ENCODE results near the gene CDH13.

Gene CDH13

DNA sequence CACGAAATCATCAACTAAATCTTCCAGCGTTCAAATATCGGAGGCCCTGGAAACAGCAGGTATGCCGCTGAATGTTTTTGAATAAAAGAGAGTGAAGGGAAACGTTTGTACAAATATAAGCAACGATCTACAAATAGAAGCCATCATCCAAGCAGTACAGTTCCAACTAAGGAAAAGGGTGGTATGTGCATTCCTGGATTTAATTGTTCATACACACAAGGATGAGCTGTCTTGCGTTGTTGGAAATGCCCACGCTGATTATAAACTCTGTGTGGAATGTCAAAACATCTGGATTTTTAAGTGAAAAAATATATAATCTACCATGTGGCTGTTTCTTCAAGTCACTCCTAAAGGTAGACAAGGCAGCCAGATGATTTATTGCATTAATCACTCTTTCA is 989.2 kb downstream of the CDH13 start (continued):
- TF ChIP-seq ZNF274 (IDR thresholded peaks at IDR 0.05; ENCODE audit: low read length) (no peak), ZNF274 (tag by site-specific recombination; IDR thresholded peaks at IDR 0.05; ENCODE audit: borderline replicate concordance) (no peak), ZNF529 (tag by site-specific recombination; IDR thresholded peaks at IDR 0.05; ENCODE audit: insufficient replicate concordance) (no peak)
- TF ChIP-seq, protein P1, sequence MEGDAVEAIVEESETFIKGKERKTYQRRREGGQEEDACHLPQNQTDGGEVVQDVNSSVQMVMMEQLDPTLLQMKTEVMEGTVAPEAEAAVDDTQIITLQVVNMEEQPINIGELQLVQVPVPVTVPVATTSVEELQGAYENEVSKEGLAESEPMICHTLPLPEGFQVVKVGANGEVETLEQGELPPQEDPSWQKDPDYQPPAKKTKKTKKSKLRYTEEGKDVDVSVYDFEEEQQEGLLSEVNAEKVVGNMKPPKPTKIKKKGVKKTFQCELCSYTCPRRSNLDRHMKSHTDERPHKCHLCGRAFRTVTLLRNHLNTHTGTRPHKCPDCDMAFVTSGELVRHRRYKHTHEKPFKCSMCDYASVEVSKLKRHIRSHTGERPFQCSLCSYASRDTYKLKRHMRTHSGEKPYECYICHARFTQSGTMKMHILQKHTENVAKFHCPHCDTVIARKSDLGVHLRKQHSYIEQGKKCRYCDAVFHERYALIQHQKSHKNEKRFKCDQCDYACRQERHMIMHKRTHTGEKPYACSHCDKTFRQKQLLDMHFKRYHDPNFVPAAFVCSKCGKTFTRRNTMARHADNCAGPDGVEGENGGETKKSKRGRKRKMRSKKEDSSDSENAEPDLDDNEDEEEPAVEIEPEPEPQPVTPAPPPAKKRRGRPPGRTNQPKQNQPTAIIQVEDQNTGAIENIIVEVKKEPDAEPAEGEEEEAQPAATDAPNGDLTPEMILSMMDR (tag by site-specific recombination; IDR thresholded peaks at IDR 0.05): no peak

DNA sequence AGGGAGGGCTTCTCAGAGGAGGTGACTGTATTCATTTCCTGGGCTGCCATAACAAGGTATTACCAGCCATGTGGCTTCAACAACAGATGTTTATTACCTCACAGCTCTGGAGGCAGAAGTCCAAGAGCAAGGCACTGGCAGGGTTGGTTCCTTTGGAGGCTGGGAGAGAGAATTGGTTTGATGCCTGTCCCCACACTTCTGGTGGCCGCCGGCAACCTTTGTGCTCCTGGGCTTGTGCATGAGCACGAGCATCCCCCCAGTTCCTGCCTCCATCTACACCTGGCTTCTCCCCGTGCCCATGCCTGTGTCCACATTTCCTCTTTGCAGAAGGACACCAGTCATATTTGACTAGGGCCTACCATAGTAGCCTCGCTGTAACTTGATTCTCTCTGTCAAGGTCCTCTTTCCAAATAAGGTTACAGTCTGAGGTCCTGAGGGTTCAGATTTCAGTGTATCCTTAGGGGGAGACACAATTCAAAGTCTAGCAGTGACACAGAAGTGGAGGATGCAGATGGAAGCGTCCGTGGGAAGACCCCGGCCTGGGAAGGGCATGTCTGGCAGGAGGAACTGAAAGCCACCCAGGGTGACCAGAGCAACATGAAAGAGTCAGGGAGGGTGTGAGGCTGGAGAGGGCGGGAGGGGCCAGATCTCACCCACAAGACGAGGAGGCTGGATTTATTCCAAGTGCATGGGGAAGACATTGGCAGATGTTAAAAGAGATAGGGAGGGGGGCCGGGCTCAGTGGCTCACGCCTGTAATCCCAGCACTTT is 992.8 kb downstream of the CDH13 start:
- Histone ChIP-seq H3K9me3 (ENCODE audit: control insufficient read depth, insufficient read depth, low read depth, low read length) (no peaks in the 10 kb centered on the region), H3K4me3 (ENCODE audit: low read depth, low read length) (no peak overlapping the region), H3K27ac (ENCODE audit: extremely low read depth, low read depth, low read length) (no peak overlapping the region), H3K4me1 (ENCODE audit: control insufficient read depth, insufficient read depth, low read length) (peaks cover 3% of the 10 kb centered on the region; the same call in 1 of the 2 replicates), H3K36me3 (ENCODE audit: control insufficient read depth in 2 of 2, insufficient read depth in 1 of 2, low read length in 2 of 2) (no peaks in the 10 kb centered on the region)
- ChIA-PET CTCF (no interaction called here), POLR2A (interaction anchor here (0.5 kb wide), 1 partner anchor 48 kb away, joined by 3 read pairs; no protein-coding TSS in a partner anchor)
- TF ChIP-seq ZNF16 (tag by site-specific recombination; IDR thresholded peaks at IDR 0.05; ENCODE audit: low read depth) (no peak), WT1 (tag by site-specific recombination; IDR thresholded peaks at IDR 0.05) (no peak), ZNF549 (tag by site-specific recombination; IDR thresholded peaks at IDR 0.05) (no peak), ZNF514 (tag by site-specific recombination; IDR thresholded peaks at IDR 0.05) (no peak), ZNF248 (tag by site-specific recombination; IDR thresholded peaks at IDR 0.05) (no peak)
- TF ChIP-seq, protein P2, sequence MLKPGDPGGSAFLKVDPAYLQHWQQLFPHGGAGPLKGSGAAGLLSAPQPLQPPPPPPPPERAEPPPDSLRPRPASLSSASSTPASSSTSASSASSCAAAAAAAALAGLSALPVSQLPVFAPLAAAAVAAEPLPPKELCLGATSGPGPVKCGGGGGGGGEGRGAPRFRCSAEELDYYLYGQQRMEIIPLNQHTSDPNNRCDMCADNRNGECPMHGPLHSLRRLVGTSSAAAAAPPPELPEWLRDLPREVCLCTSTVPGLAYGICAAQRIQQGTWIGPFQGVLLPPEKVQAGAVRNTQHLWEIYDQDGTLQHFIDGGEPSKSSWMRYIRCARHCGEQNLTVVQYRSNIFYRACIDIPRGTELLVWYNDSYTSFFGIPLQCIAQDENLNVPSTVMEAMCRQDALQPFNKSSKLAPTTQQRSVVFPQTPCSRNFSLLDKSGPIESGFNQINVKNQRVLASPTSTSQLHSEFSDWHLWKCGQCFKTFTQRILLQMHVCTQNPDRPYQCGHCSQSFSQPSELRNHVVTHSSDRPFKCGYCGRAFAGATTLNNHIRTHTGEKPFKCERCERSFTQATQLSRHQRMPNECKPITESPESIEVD (tag by site-specific recombination; IDR thresholded peaks at IDR 0.05): no peak
- TF ChIP-seq, protein P3, sequence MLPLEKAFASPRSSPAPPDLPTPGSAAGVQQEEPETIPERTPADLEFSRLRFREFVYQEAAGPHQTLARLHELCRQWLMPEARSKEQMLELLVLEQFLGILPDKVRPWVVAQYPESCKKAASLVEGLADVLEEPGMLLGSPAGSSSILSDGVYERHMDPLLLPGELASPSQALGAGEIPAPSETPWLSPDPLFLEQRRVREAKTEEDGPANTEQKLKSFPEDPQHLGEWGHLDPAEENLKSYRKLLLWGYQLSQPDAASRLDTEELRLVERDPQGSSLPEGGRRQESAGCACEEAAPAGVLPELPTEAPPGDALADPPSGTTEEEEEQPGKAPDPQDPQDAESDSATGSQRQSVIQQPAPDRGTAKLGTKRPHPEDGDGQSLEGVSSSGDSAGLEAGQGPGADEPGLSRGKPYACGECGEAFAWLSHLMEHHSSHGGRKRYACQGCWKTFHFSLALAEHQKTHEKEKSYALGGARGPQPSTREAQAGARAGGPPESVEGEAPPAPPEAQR (tag by site-specific recombination; IDR thresholded peaks at IDR 0.05): no peak
- TF ChIP-seq, protein P4, sequence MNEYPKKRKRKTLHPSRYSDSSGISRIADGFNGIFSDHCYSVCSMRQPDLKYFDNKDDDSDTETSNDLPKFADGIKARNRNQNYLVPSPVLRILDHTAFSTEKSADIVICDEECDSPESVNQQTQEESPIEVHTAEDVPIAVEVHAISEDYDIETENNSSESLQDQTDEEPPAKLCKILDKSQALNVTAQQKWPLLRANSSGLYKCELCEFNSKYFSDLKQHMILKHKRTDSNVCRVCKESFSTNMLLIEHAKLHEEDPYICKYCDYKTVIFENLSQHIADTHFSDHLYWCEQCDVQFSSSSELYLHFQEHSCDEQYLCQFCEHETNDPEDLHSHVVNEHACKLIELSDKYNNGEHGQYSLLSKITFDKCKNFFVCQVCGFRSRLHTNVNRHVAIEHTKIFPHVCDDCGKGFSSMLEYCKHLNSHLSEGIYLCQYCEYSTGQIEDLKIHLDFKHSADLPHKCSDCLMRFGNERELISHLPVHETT (tag by site-specific recombination; IDR thresholded peaks at IDR 0.05): no peak
- TF ChIP-seq, protein P5, sequence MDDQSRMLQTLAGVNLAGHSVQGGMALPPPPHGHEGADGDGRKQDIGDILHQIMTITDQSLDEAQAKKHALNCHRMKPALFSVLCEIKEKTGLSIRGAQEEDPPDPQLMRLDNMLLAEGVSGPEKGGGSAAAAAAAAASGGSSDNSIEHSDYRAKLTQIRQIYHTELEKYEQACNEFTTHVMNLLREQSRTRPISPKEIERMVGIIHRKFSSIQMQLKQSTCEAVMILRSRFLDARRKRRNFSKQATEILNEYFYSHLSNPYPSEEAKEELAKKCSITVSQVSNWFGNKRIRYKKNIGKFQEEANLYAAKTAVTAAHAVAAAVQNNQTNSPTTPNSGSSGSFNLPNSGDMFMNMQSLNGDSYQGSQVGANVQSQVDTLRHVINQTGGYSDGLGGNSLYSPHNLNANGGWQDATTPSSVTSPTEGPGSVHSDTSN (CRISPR knock-in tag; IDR thresholded peaks at IDR 0.05): no peak

DNA sequence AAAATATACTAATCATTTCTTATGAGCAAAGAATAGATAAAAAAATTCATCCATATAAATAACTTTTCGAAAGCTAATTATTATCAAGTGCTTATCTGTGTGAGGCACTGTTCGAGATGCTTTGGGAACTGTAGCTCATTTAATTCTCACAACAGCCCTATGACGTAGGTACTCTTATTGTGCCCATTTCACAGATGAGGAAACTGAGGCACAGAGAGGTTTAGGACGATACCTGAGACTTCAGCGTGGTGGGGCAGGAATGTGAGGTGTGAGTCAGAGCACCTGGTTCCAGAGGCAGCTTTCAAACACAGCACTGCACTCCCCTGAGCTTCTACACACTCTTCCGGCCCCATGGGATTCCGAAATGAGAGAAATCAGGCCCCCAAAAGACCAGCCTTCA is 995.2 kb downstream of the CDH13 start:
- no peak overlapping the region for H3K4me3 ChIP-seq (ENCODE audit: low read depth, low read length)
- H3K27ac ChIP-seq (ENCODE audit: extremely low read depth, low read depth, low read length): no peak overlapping the region
- no peaks in the 10 kb centered on the region for H3K36me3 ChIP-seq (ENCODE audit: control insufficient read depth in 2 of 2, insufficient read depth in 1 of 2, low read length in 2 of 2)
- ChIA-PET POLR2A (no interaction called here), CTCF (interaction anchor here (0.6 to 1.1 kb wide), 3 partner anchors 11 to 1361 kb away, joined by 3 to 4 read pairs (median 3); no protein-coding TSS in a partner anchor)
- peaks cover 3% of the 10 kb centered on the region; the same call in 1 of the 2 replicates for H3K4me1 ChIP-seq (ENCODE audit: control insufficient read depth, insufficient read depth, low read length)
- no peaks in the 10 kb centered on the region for H3K9me3 ChIP-seq (ENCODE audit: control insufficient read depth, insufficient read depth, low read depth, low read length)
- TF ChIP-seq, protein P6, sequence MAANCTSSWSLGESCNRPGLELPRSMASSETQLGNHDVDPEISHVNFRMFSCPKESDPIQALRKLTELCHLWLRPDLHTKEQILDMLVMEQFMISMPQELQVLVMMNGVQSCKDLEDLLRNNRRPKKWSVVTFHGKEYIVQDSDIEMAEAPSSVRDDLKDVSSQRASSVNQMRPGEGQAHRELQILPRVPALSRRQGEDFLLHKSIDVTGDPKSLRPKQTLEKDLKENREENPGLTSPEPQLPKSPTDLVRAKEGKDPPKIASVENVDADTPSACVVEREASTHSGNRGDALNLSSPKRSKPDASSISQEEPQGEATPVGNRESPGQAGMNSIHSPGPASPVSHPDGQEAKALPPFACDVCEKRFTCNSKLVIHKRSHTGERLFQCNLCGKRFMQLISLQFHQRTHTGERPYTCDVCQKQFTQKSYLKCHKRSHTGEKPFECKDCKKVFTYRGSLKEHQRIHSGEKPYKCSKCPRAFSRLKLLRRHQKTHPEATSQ (tag by site-specific recombination; IDR thresholded peaks at IDR 0.05): no peak
- TF ChIP-seq MEIS1 (CRISPR knock-in tag; IDR thresholded peaks at IDR 0.05; ENCODE audit: borderline replicate concordance) (no peak), ZNF433 (tag by site-specific recombination; IDR thresholded peaks at IDR 0.05; ENCODE audit: low read depth) (no peak), ZNF223 (tag by site-specific recombination; IDR thresholded peaks at IDR 0.05) (no peak), GLI2 (tag by site-specific recombination; IDR thresholded peaks at IDR 0.05; ENCODE audit: borderline replicate concordance, low read depth) (no peak)
- TF ChIP-seq, protein P7, sequence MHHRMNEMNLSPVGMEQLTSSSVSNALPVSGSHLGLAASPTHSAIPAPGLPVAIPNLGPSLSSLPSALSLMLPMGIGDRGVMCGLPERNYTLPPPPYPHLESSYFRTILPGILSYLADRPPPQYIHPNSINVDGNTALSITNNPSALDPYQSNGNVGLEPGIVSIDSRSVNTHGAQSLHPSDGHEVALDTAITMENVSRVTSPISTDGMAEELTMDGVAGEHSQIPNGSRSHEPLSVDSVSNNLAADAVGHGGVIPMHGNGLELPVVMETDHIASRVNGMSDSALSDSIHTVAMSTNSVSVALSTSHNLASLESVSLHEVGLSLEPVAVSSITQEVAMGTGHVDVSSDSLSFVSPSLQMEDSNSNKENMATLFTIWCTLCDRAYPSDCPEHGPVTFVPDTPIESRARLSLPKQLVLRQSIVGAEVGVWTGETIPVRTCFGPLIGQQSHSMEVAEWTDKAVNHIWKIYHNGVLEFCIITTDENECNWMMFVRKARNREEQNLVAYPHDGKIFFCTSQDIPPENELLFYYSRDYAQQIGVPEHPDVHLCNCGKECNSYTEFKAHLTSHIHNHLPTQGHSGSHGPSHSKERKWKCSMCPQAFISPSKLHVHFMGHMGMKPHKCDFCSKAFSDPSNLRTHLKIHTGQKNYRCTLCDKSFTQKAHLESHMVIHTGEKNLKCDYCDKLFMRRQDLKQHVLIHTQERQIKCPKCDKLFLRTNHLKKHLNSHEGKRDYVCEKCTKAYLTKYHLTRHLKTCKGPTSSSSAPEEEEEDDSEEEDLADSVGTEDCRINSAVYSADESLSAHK (tag by site-specific recombination; IDR thresholded peaks at IDR 0.05): no peak

Measured in HEK293 (cell line).